Measurements from ENCODE around the gene SREBF2.

The SREBF2 gene

GRCh38 chr22:41816871-41817270 lies 16.0 kb upstream of the SREBF2 start:
- no peak overlapping the region for H3K18ac ChIP-seq (ENCODE audit: low read depth in 1 of 2, low read length in 2 of 2)
- no peak overlapping the region for H2BK120ac ChIP-seq (ENCODE audit: low read depth, low read length)
- H3K27me3 ChIP-seq (ENCODE audit: control insufficient read depth in 1 of 2, insufficient read depth in 1 of 2, low read length in 2 of 2): no peaks in the 10 kb centered on the region
- H2AFZ ChIP-seq (ENCODE audit: low read depth, low read length): no peak overlapping the region
- H2BK15ac ChIP-seq (ENCODE audit: low read depth, poor library complexity, severe bottlenecking): no peak overlapping the region
- no peak overlapping the region for H4K91ac ChIP-seq (ENCODE audit: low read length)
- H3K4me2 ChIP-seq (ENCODE audit: low read length, poor library complexity, severe bottlenecking): no peak overlapping the region
- H3K27ac ChIP-seq (ENCODE audit: low read length, poor library complexity, severe bottlenecking): no peak overlapping the region
- peaks cover 21% of the 10 kb centered on the region for H3K79me1 ChIP-seq (replicated peaks; ENCODE audit: low read length, poor library complexity, severe bottlenecking)
- no peak overlapping the region for H3K9ac ChIP-seq (ENCODE audit: low read length)
- no peak overlapping the region for H3K4me3 ChIP-seq (ENCODE audit: insufficient read depth in 1 of 2, low read depth in 1 of 2, low read length in 2 of 2)
- no peak overlapping the region for H4K8ac ChIP-seq (ENCODE audit: low read length)
- no peak overlapping the region for H3K4ac ChIP-seq (ENCODE audit: low read depth in 1 of 2, low read length in 2 of 2)
- H2BK5ac ChIP-seq (ENCODE audit: low read depth, low read length, poor library complexity, severe bottlenecking): no peak overlapping the region
- no peak overlapping the region for H3K14ac ChIP-seq (ENCODE audit: low read length in 2 of 2)
- H3K36me3 ChIP-seq (ENCODE audit: control insufficient read depth in 1 of 2, insufficient read depth in 2 of 2, low read depth in 1 of 2, low read length in 2 of 2): peaks cover 10 to 32% of the 10 kb centered on the region in 2 experiments
- no peak overlapping the region for H3K23ac ChIP-seq (ENCODE audit: low read length in 2 of 2)
- H2AK5ac ChIP-seq (ENCODE audit: low read length, severe bottlenecking): no peak overlapping the region
- H3K4me1 ChIP-seq (ENCODE audit: control insufficient read depth, insufficient read depth, low read depth, low read length): peaks cover 4% of the 10 kb centered on the region
- no peak overlapping the region for H2BK12ac ChIP-seq (ENCODE audit: low read length in 2 of 2)
- no peak for DNase-seq
- WGBS: no CpG with 5 or more reads among the region's 2 CpGs
- no peaks in the 10 kb centered on the region for H3K9me3 ChIP-seq (ENCODE audit: control insufficient read depth, low read length)

- H3K4ac ChIP-seq (ENCODE audit: low read depth in 1 of 2, low read length in 2 of 2): no peak overlapping the region
- no peak overlapping the region for H4K8ac ChIP-seq (ENCODE audit: low read length)
- H3K4me1 ChIP-seq (ENCODE audit: control insufficient read depth, insufficient read depth, low read depth, low read length): peaks cover 7% of the 10 kb centered on the region
- no peak overlapping the region for H2BK12ac ChIP-seq (ENCODE audit: low read length in 2 of 2)
- H3K14ac ChIP-seq (ENCODE audit: low read length in 2 of 2): no peak overlapping the region
- no peak overlapping the region for H3K18ac ChIP-seq (ENCODE audit: low read depth in 1 of 2, low read length in 2 of 2)
- H3K9me3 ChIP-seq (ENCODE audit: control insufficient read depth, low read length): no peaks in the 10 kb centered on the region
- no peak overlapping the region for H2BK120ac ChIP-seq (ENCODE audit: low read depth, low read length)
- peaks cover 10 to 29% of the 10 kb centered on the region in 2 experiments for H3K36me3 ChIP-seq (ENCODE audit: control insufficient read depth in 1 of 2, insufficient read depth in 2 of 2, low read depth in 1 of 2, low read length in 2 of 2)
- H2AK5ac ChIP-seq (ENCODE audit: low read length, severe bottlenecking): no peak overlapping the region
- no peak overlapping the region for H2AFZ ChIP-seq (ENCODE audit: low read depth, low read length)
- H2BK15ac ChIP-seq (ENCODE audit: low read depth, poor library complexity, severe bottlenecking): no peak overlapping the region
- no peaks in the 10 kb centered on the region for H3K27me3 ChIP-seq (ENCODE audit: control insufficient read depth in 1 of 2, insufficient read depth in 1 of 2, low read length in 2 of 2)
- H2BK5ac ChIP-seq (ENCODE audit: low read depth, low read length, poor library complexity, severe bottlenecking): no peak overlapping the region
- 95% methylated on average over 5 of the region's 5 CpGs for WGBS
- no peak overlapping the region for H3K4me3 ChIP-seq (ENCODE audit: insufficient read depth in 1 of 2, low read depth in 1 of 2, low read length in 2 of 2)
- no peak overlapping the region for H3K23ac ChIP-seq (ENCODE audit: low read length in 2 of 2)
- no peak for DNase-seq
- H3K27ac ChIP-seq (ENCODE audit: low read length, poor library complexity, severe bottlenecking): no peak overlapping the region
- H3K9ac ChIP-seq (ENCODE audit: low read length): no peak overlapping the region
- peaks cover 16% of the 10 kb centered on the region for H3K79me1 ChIP-seq (replicated peaks; ENCODE audit: low read length, poor library complexity, severe bottlenecking)
- no peak overlapping the region for H4K91ac ChIP-seq (ENCODE audit: low read length)
- no peak overlapping the region for H3K4me2 ChIP-seq (ENCODE audit: low read length, poor library complexity, severe bottlenecking)
Measured at GRCh38 chr22:41818011-41818410, 14.9 kb upstream of the SREBF2 start.

- H3K4me3 ChIP-seq (ENCODE audit: insufficient read depth in 1 of 2, low read depth in 1 of 2, low read length in 2 of 2): no peak overlapping the region
- WGBS: 96% methylated on average over 6 of the region's 6 CpGs
- no peak overlapping the region for H2BK15ac ChIP-seq (ENCODE audit: low read depth, poor library complexity, severe bottlenecking)
- no peak overlapping the region for H2AK5ac ChIP-seq (ENCODE audit: low read length, severe bottlenecking)
- no peak overlapping the region for H4K91ac ChIP-seq (ENCODE audit: low read length)
- no peak overlapping the region for H3K18ac ChIP-seq (ENCODE audit: low read depth in 1 of 2, low read length in 2 of 2)
- no peak overlapping the region for H3K4me2 ChIP-seq (ENCODE audit: low read length, poor library complexity, severe bottlenecking)
- no peak overlapping the region for H3K4ac ChIP-seq (ENCODE audit: low read depth in 1 of 2, low read length in 2 of 2)
- no peak overlapping the region for H2AFZ ChIP-seq (ENCODE audit: low read depth, low read length)
- no peak overlapping the region for H3K9ac ChIP-seq (ENCODE audit: low read length)
- no peak overlapping the region for H3K27ac ChIP-seq (ENCODE audit: low read length, poor library complexity, severe bottlenecking)
- H2BK12ac ChIP-seq (ENCODE audit: low read length in 2 of 2): no peak overlapping the region
- H3K14ac ChIP-seq (ENCODE audit: low read length in 2 of 2): no peak overlapping the region
- no peak overlapping the region for H2BK5ac ChIP-seq (ENCODE audit: low read depth, low read length, poor library complexity, severe bottlenecking)
- no peak overlapping the region for H4K8ac ChIP-seq (ENCODE audit: low read length)
- H3K79me1 ChIP-seq (replicated peaks; ENCODE audit: low read length, poor library complexity, severe bottlenecking): peaks cover 12% of the 10 kb centered on the region
- peaks cover 9% of the 10 kb centered on the region for H3K4me1 ChIP-seq (ENCODE audit: control insufficient read depth, insufficient read depth, low read depth, low read length)
- H2BK120ac ChIP-seq (ENCODE audit: low read depth, low read length): no peak overlapping the region
- peaks cover 8 to 23% of the 10 kb centered on the region in 2 experiments for H3K36me3 ChIP-seq (ENCODE audit: control insufficient read depth in 1 of 2, insufficient read depth in 2 of 2, low read depth in 1 of 2, low read length in 2 of 2)
- H3K9me3 ChIP-seq (ENCODE audit: control insufficient read depth, low read length): no peaks in the 10 kb centered on the region
- H3K27me3 ChIP-seq (ENCODE audit: control insufficient read depth in 1 of 2, insufficient read depth in 1 of 2, low read length in 2 of 2): no peaks in the 10 kb centered on the region
- no peak for DNase-seq
- H3K23ac ChIP-seq (ENCODE audit: low read length in 2 of 2): no peak overlapping the region
Measured at GRCh38 chr22:41818596-41818995, 14.3 kb upstream of the SREBF2 start.

GRCh38 chr22:41819257-41819656 lies 13.6 kb upstream of the SREBF2 start:
- Histone ChIP-seq H3K9me3 (ENCODE audit: control insufficient read depth, low read length) (no peaks in the 10 kb centered on the region), H3K23ac (ENCODE audit: low read length in 2 of 2) (no peak overlapping the region), H2BK12ac (ENCODE audit: low read length in 2 of 2) (no peak overlapping the region), H2AFZ (ENCODE audit: low read depth, low read length) (no peak overlapping the region), H3K4me3 (ENCODE audit: insufficient read depth in 1 of 2, low read depth in 1 of 2, low read length in 2 of 2) (no peak overlapping the region), H3K18ac (ENCODE audit: low read depth in 1 of 2, low read length in 2 of 2) (no peak overlapping the region), H3K4me1 (ENCODE audit: control insufficient read depth, insufficient read depth, low read depth, low read length) (peaks cover 13% of the 10 kb centered on the region), H4K91ac (ENCODE audit: low read length) (no peak overlapping the region), H3K4me2 (ENCODE audit: low read length, poor library complexity, severe bottlenecking) (no peak overlapping the region), H2BK120ac (ENCODE audit: low read depth, low read length) (no peak overlapping the region), H2BK15ac (ENCODE audit: low read depth, poor library complexity, severe bottlenecking) (no peak overlapping the region), H3K14ac (ENCODE audit: low read length in 2 of 2) (no peak overlapping the region), H2AK5ac (ENCODE audit: low read length, severe bottlenecking) (no peak overlapping the region), H2BK5ac (ENCODE audit: low read depth, low read length, poor library complexity, severe bottlenecking) (no peak overlapping the region), H4K8ac (ENCODE audit: low read length) (no peak overlapping the region), H3K79me1 (replicated peaks; ENCODE audit: low read length, poor library complexity, severe bottlenecking) (peaks cover 7% of the 10 kb centered on the region), H3K9ac (ENCODE audit: low read length) (no peak overlapping the region), H3K27ac (ENCODE audit: low read length, poor library complexity, severe bottlenecking) (no peak overlapping the region), H3K27me3 (ENCODE audit: control insufficient read depth in 1 of 2, insufficient read depth in 1 of 2, low read length in 2 of 2) (no peaks in the 10 kb centered on the region), H3K36me3 (ENCODE audit: control insufficient read depth in 1 of 2, insufficient read depth in 2 of 2, low read depth in 1 of 2, low read length in 2 of 2) (peaks cover 8 to 18% of the 10 kb centered on the region in 2 experiments), H3K4ac (ENCODE audit: low read depth in 1 of 2, low read length in 2 of 2) (no peak overlapping the region)
- no peak for DNase-seq
- 94% methylated on average over 3 of the region's 4 CpGs for WGBS

Measured in mesenchymal stem cell (in vitro differentiated cells and primary cell).